HAP-1 (cell line): ENCODE results near the gene HDHD5.
"Not testable (repeated sequence)": the region's sequence is repeated elsewhere in the genome, so short reads cannot be mapped to it uniquely, and the experiment has no call there.

Experiments used
- DNase-seq, 2 experiments: peaks; one replicate each; pipeline ENCODE4 v3.0.0-alpha.2; 2016 to 2020; ENCODE audit warnings: low spot score in 2 of 2
- H3K27me3 ChIP-seq: fragments of 250-450 bp; sonication (Bioruptor Pico); 2 replicates; pipeline ENCODE4 v1.5.1; 2020; ENCODE audit warnings: low read depth, mild to moderate bottlenecking, moderate library complexity
- H3K36me3 ChIP-seq: fragments of 250-450 bp; sonication (Bioruptor Pico); replicated peaks from 2 replicates; pipeline ENCODE4 v1.5.1; 2020; ENCODE audit warnings: mild to moderate bottlenecking
- H3K4me1 ChIP-seq: fragments of 250-450 bp; sonication (Bioruptor Pico); 2 replicates; pipeline ENCODE4 v1.5.1; 2020; ENCODE audit warnings: mild to moderate bottlenecking
- H3K4me3 ChIP-seq: fragments of 250-450 bp; sonication (Bioruptor Pico); 2 replicates; pipeline ENCODE4 v1.5.1; 2020; ENCODE audit warnings: mild to moderate bottlenecking, moderate library complexity
- H3K9me3 ChIP-seq: fragments of 250-450 bp; sonication (Bioruptor Pico); 2 replicates; pipeline ENCODE4 v1.5.1; 2020; ENCODE audit warnings: mild to moderate bottlenecking, moderate library complexity
- in situ Hi-C: fragments of 300-500 bp; cut with MboI; formaldehyde crosslinking; loops from 3 replicates; pipeline ENCODE4 v1.14.3; 2020; ENCODE audit warnings: low sequenced_read_pairs, inconsistent platforms, mixed read lengths

The HDHD5 gene

GRCh38 chr22:17171153-17172028 lies 12.3 kb upstream of the HDHD5 start:
- H3K36me3 ChIP-seq, result no peaks in the 10 kb centered on the region
- peak overlapping the region; percentile 48 for H3K4me3 ChIP-seq
- H3K9me3 ChIP-seq, result no peaks in the 10 kb centered on the region
- peaks cover 4% of the 10 kb centered on the region for H3K4me1 ChIP-seq
- DNase-seq, result peak; percentile 81 to 95
- H3K27me3 ChIP-seq, result no peaks in the 10 kb centered on the region
- in situ Hi-C loops, result loop anchor here (5.0 kb wide), 1 partner anchor 331 kb away; no protein-coding TSS in a partner anchor

- in situ Hi-C loops, result no loop called here
- DNase-seq, result no peak
Measured at GRCh38 chr22:17167486-17167885, 8.4 kb upstream of the HDHD5 start.

GRCh38 chr22:17164392-17165024 lies 5.4 kb upstream of the HDHD5 start:
- Histone ChIP-seq H3K27me3 (no peaks in the 10 kb centered on the region), H3K36me3 (no peaks in the 10 kb centered on the region), H3K4me1 (no peaks in the 10 kb centered on the region), H3K9me3 (no peaks in the 10 kb centered on the region), H3K4me3 (no peak overlapping the region)
- in situ Hi-C loops, result no loop called here
- no peak for DNase-seq

More at GRCh38 chr22:17167486-17167885, 8.4 kb upstream of the HDHD5 start:
- H3K4me3 ChIP-seq, result no peak overlapping the region
- peaks cover 4% of the 10 kb centered on the region for H3K4me1 ChIP-seq
- H3K9me3 ChIP-seq, result no peaks in the 10 kb centered on the region
- no peaks in the 10 kb centered on the region for H3K27me3 ChIP-seq
- H3K36me3 ChIP-seq, result no peaks in the 10 kb centered on the region

DNA sequence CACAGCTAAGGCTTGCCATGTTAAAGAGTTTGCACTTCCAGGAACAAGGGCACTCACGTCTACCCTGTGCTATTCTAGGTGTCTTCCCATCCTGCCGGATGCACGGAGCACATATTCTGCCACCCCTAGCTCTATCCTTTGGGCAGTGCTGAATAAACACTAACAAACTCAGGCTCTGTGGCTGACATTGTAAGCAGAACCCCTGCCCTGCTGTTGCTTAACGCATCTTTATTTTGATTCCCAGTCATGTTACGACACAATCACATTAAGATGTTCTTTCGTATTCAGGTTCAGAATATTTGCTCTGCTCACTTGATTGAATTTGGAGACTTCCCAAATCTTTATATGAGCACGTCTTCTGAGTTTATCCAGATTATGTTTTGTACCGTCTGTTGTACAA lies 3.7 kb upstream of the HDHD5 start:
- no peaks in the 10 kb centered on the region for H3K9me3 ChIP-seq
- no peaks in the 10 kb centered on the region for H3K4me1 ChIP-seq
- no peak overlapping the region for H3K4me3 ChIP-seq
- DNase-seq, result no peak
- H3K27me3 ChIP-seq, result no peaks in the 10 kb centered on the region
- in situ Hi-C loops, result no loop called here
- peaks cover under 1% of the 10 kb centered on the region; the same call in 1 of the 2 replicates for H3K36me3 ChIP-seq

DNA sequence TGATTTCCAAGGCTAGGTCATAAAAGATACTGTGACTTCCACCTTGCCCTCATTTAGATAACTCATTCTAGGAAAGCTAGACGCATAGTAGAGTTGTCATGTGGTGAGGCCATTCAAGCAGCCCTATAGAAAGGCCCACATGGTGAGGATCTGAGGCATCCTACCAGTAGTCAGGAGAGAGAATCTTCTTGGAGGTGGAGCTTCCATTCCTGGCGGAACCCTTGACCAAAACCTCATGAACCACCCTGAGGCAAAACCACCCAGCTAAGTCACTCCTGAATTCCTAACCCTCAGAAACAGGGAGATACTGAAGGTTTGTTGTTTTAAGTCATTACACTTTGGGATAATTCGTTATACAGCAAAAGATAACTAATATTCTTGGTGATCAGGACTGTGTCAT lies 2.9 kb upstream of the HDHD5 start:
- no peak for DNase-seq

DNA sequence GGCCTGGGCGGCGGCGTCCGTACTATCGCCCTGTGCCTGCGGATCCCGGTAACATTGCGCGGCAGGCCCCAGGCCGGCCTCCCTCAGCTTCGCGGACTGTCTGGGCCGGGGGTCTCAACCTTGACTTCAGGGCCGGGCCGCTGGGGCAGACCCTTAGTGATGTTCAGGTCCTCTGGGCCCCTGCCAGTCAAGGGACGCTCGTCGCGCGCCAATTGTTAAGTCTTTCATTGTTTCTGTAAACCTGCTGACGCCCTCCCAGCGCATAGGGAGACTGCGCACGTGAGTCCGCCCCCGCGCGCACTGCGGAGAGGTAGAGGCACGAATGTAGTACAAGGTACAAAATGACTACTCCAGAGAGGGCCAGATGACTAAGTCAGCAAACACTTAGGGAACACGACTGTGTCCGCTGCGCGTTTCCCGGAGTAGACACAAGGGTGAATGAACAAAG lies 451 bp upstream of the HDHD5 start:
- peaks cover 9% of the 10 kb centered on the region; the same call in 1 of the 2 replicates for H3K36me3 ChIP-seq
- in situ Hi-C loops, result no loop called here
- DNase-seq, result no peak
- H3K4me3 ChIP-seq, result no peak overlapping the region
- H3K27me3 ChIP-seq, result no peaks in the 10 kb centered on the region
- no peaks in the 10 kb centered on the region for H3K9me3 ChIP-seq
- peaks cover 6% of the 10 kb centered on the region; the same call in 1 of the 2 replicates for H3K4me1 ChIP-seq

More for the DNA sequence above, 2.9 kb upstream of the HDHD5 start:
- Histone ChIP-seq H3K27me3 (no peaks in the 10 kb centered on the region), H3K36me3 (peaks cover 4% of the 10 kb centered on the region; the same call in 1 of the 2 replicates), H3K9me3 (no peaks in the 10 kb centered on the region), H3K4me1 (0 out of 2 replicates have a peak, but pooled peaks cover 3% of the 10 kb centered on the region), H3K4me3 (no peak overlapping the region)
- in situ Hi-C loops, result no loop called here

DNA sequence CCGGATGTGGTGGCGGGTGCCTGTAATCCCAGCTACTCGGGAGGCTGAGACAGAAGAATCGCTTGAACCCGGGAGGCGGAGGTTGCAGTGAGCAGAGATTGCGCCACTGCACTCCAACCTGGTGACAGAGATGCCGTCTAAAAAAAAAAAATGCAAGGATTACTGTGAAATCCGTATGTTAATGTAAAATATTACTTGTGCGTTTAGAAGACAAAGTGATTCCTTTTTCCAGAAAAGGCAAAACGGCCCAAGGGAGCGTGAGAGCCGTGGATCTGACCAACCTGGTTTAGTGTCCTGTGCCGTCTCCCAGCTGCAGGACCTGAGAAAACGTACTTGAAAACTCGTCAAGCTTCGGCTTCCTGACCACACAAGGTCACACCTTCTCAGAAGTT lies 905 bp downstream of the HDHD5 start:
- peaks cover 6% of the 10 kb centered on the region; the same call in 1 of the 2 replicates for H3K4me1 ChIP-seq
- DNase-seq, result no peak
- no peaks in the 10 kb centered on the region for H3K9me3 ChIP-seq
- no peaks in the 10 kb centered on the region for H3K27me3 ChIP-seq
- H3K36me3 ChIP-seq, result peaks cover 9% of the 10 kb centered on the region; the same call in 1 of the 2 replicates
- H3K4me3 ChIP-seq, result peak overlapping the region; percentile 46
- in situ Hi-C loops, result no loop called here

DNA sequence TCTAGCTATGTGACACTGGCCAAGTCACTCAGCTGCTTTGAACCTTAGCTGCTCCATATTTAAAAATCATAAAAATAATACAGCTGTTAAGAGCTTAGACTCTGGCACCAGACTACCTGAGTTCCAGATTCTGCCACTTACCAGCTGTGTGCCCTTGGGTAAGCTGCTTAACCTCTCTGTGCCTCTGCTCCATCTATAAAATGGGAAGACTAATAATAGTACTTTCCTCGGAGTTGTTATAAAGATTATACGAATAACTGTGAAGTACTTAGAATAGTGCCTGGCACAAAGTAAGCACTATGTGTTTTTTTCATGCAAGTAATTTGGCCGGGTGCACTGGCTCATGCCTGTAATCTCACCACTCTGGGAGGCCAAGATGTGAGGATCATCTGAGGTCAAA lies 1.4 kb downstream of the HDHD5 start:
- DNase-seq, result no peak
- in situ Hi-C loops, result no loop called here
- Histone ChIP-seq H3K4me1 (peaks cover 6% of the 10 kb centered on the region; the same call in 1 of the 2 replicates), H3K4me3 (peak overlapping the region; percentile 46), H3K36me3 (peaks cover 9% of the 10 kb centered on the region; the same call in 1 of the 2 replicates), H3K27me3 (no peaks in the 10 kb centered on the region), H3K9me3 (no peaks in the 10 kb centered on the region)

- in situ Hi-C loops, result no loop called here
- Histone ChIP-seq H3K9me3 (no peaks in the 10 kb centered on the region), H3K4me1 (peaks cover 6% of the 10 kb centered on the region; the same call in 1 of the 2 replicates), H3K36me3 (peaks cover 9% of the 10 kb centered on the region; the same call in 1 of the 2 replicates), H3K4me3 (no peak overlapping the region), H3K27me3 (no peaks in the 10 kb centered on the region)
- no peak for DNase-seq
Measured at GRCh38 chr22:17155941-17156340, 3.1 kb downstream of the HDHD5 start.

DNA sequence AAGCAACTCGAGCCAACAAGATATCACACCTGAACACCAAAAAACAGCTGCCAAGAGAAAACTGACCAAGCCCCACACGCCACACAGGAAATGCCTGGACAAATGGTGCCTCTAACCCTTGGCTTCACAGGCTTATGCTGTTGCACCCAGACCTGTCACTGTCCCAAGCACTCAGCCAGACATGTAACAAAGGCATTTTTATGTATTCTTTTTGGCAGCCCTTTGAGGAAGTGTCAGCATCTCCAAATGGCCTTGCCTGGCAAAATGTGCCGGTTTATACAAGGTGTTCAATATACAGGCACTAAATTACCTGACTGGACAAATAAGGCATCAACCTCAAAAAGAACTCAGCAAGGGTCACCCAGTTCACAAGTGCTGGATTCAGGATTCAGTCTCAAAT lies 6.1 kb downstream of the HDHD5 start:
- Histone ChIP-seq H3K4me3 (no peak overlapping the region), H3K9me3 (no peaks in the 10 kb centered on the region), H3K4me1 (peaks cover 6% of the 10 kb centered on the region; the same call in 1 of the 2 replicates), H3K27me3 (no peaks in the 10 kb centered on the region), H3K36me3 (peaks cover 9% of the 10 kb centered on the region)
- no peak for DNase-seq
- in situ Hi-C loops, result no loop called here

DNA sequence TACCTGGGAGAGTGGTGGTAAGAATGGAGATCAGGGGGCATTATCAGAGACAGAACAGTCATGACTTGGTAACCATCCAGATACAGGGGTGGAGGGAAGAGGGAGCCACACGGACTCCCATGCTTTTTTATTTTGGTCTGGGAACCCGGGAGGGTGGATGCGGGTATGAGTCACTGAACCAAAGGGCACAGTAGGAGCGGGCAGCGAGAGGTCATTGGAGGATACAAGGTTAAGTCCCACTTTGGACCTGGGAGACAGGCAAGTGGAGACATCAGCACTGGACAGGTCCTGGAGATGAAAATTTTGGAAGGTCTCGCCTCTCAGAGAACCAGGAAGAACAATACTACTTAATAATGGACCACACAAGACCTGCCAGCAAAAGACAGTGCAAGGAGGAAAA lies 6.7 kb downstream of the HDHD5 start:
- in situ Hi-C loops, result no loop called here
- H3K27me3 ChIP-seq, result no peaks in the 10 kb centered on the region
- DNase-seq, result no peak

GRCh38 chr22:17149076-17149815 lies 9.8 kb downstream of the HDHD5 start:
- Histone ChIP-seq H3K4me3 (no peak overlapping the region), H3K9me3 (no peaks in the 10 kb centered on the region), H3K36me3 (peaks cover 3% of the 10 kb centered on the region; the same call in 1 of the 2 replicates), H3K4me1 (no peaks in the 10 kb centered on the region), H3K27me3 (no peaks in the 10 kb centered on the region)
- no peak for DNase-seq
- in situ Hi-C loops, result no loop called here

More for the DNA sequence above, 6.7 kb downstream of the HDHD5 start:
- Histone ChIP-seq H3K4me3 (no peak overlapping the region), H3K36me3 (peaks cover 5% of the 10 kb centered on the region; the same call in 1 of the 2 replicates), H3K4me1 (peaks cover 4% of the 10 kb centered on the region; the same call in 1 of the 2 replicates), H3K9me3 (no peaks in the 10 kb centered on the region)

- H3K4me1 ChIP-seq, in situ Hi-C loops, H3K9me3 ChIP-seq, DNase-seq, H3K4me3 ChIP-seq, H3K36me3 ChIP-seq, H3K27me3 ChIP-seq: not testable (repeated sequence)
Measured at GRCh38 chr22:17147458-17147857, 11.6 kb downstream of the HDHD5 start.
